ENCODE measurements around the gene LSR.

Gene LSR

GRCh38 chr19:35265126-35265899 is 16.5 kb downstream of the LSR start:
- intact Hi-C loops (cut with DNase I), result loop anchor here (10.0 kb wide), 1 partner anchor 229 kb away; the partner anchor contains the start of gene KRTDAP
- DNase-seq, result peak in 6 of 10 donors; percentile 7 to 77 (median 38)

GRCh38 chr19:35265900-35266519 is 17.2 kb downstream of the LSR start:
- peak in 6 of 10 donors; percentile 5 to 73 (median 20) for DNase-seq
- intact Hi-C loops (cut with DNase I), result loop anchor here (10.0 kb wide), 1 partner anchor 229 kb away; the partner anchor contains the start of gene KRTDAP

- intact Hi-C loops (cut with DNase I), result loop anchor here (10.0 kb wide), 1 partner anchor 228 kb away; the partner anchor contains the start of gene KRTDAP
- DNase-seq, result peak in 5 of 10 donors; percentile 14 to 81 (median 67)
Observed at GRCh38 chr19:35266520-35267352, 17.9 kb downstream of the LSR start.

GRCh38 chr19:35267353-35267817 is 18.6 kb downstream of the LSR start:
- intact Hi-C loops (cut with DNase I), result loop anchor here (10.0 kb wide), 1 partner anchor 227 kb away; the partner anchor contains the start of gene KRTDAP
- peak in 5 of 10 donors; percentile 48 to 90 (median 83) for DNase-seq

GRCh38 chr19:35267818-35268535 is 19.2 kb downstream of the LSR start:
- peak in 6 of 10 donors; percentile 57 to 94 (median 83) for DNase-seq
- intact Hi-C loops (cut with DNase I), result loop anchor here (2.0 to 10.0 kb wide), 2 partner anchors 25 to 227 kb away; partner anchors contain the start of genes KRTDAP and MAG

GRCh38 chr19:35268536-35269437 is 20.0 kb downstream of the LSR start, which contains the start of gene USF2:
TSS of gene USF2 (plus strand) at chr19:35268962. CDS start at chr19:35269102, 140 bp downstream.
- peak in 9 of 10 donors; percentile 74 to 97 (median 79) for DNase-seq
- intact Hi-C loops (cut with DNase I), result loop anchor here (1.0 to 10.0 kb wide), 3 partner anchors 24 to 226 kb away; partner anchors contain the start of genes FXYD7, KRTDAP and MAG

- peak; percentile 77 to 98 (median 88) for DNase-seq
- intact Hi-C loops (cut with DNase I), result loop anchor here (1.0 to 10.0 kb wide), 4 partner anchors 23 to 225 kb away; partner anchors contain the start of genes FFAR1, FXYD7, KRTDAP and MAG
Observed at GRCh38 chr19:35269438-35270117, 20.8 kb downstream of the LSR start.

GRCh38 chr19:35270381-35270811 is 21.6 kb downstream of the LSR start:
- intact Hi-C loops (cut with DNase I), result loop anchor here (5.0 kb wide), 1 partner anchor 77 kb away; the partner anchor contains the start of gene FFAR1
- DNase-seq, result peak in 1 of 10 donors; percentile 65

- no peak for DNase-seq
- intact Hi-C loops (cut with DNase I), result loop anchor here (5.0 kb wide), 1 partner anchor 76 kb away; the partner anchor contains the start of gene FFAR1
Observed at GRCh38 chr19:35271546-35271945, 22.7 kb downstream of the LSR start.

- intact Hi-C loops (cut with DNase I), result loop anchor here (5.0 kb wide), 1 partner anchor 75 kb away; the partner anchor contains the start of gene FFAR1
- DNase-seq, result peak in 1 of 10 donors; percentile 70
Observed at GRCh38 chr19:35272122-35272719, 23.4 kb downstream of the LSR start.

- intact Hi-C loops (cut with DNase I), result loop anchor here (5.0 kb wide), 1 partner anchor 74 kb away; the partner anchor contains the start of gene FFAR1
Observed at GRCh38 chr19:35272954-35273649, 24.3 kb downstream of the LSR start.

GRCh38 chr19:35273686-35274259 is 25.0 kb downstream of the LSR start:
- DNase-seq, result peak in 2 of 10 donors; percentile 64 to 80
- intact Hi-C loops (cut with DNase I), result loop anchor here (5.0 kb wide), 1 partner anchor 74 kb away; the partner anchor contains the start of gene FFAR1

More at GRCh38 chr19:35272954-35273649, 24.3 kb downstream of the LSR start:
- DNase-seq, result peak in 1 of 10 donors; percentile 73

GRCh38 chr19:35274323-35274722 is 25.5 kb downstream of the LSR start:
- intact Hi-C loops (cut with DNase I), result loop anchor here (5.0 kb wide), 1 partner anchor 73 kb away; the partner anchor contains the start of gene FFAR1
- DNase-seq, result no peak

GRCh38 chr19:35276706-35277281 is 28.0 kb downstream of the LSR start:
- intact Hi-C loops (cut with DNase I), result no loop called here
- DNase-seq, result no peak
